ENCODE measurements around the gene HECW1.

- no peak for TF ChIP-seq POLR2AphosphoS5 (IDR thresholded peaks at IDR 0.05; ENCODE audit: low read depth, low read length)
- TF ChIP-seq REST (IDR thresholded peaks at IDR 0.05; ENCODE audit: insufficient read depth in 1 of 2, low read depth in 2 of 2, low read length in 2 of 2) = no peak
- no peak for TF ChIP-seq TAF1 (IDR thresholded peaks at IDR 0.05; ENCODE audit: borderline replicate concordance, insufficient read depth, low read length)
- no peak for TF ChIP-seq SIN3A (IDR thresholded peaks at IDR 0.05; ENCODE audit: borderline replicate concordance, insufficient read depth, low read length)
- TF ChIP-seq FOXP2 (optimal IDR thresholded peaks at IDR 0.05; ENCODE audit: borderline replicate concordance, extremely low read depth, extremely low read length, insufficient read depth) = no peak
Observed at GRCh38 chr7:43212921-43213320, 100.5 kb downstream of the HECW1 start.
